Keratinocyte (primary cell): Measurements from ENCODE around the gene ACACA.

Experiments used
- CTCF ChIP-seq, 3 experiments: IDR thresholded peaks in 1 of 3; conservative IDR thresholded peaks in 1 of 3; optimal IDR thresholded peaks in 1 of 3; 2 replicates in 2 of 3; 3 replicates in 1 of 3; pipeline versions ENCODE3 to v1.5.1; 2011; ENCODE audit warnings: low read length in 3 of 3, mild to moderate bottlenecking in 3 of 3, moderate library complexity in 2 of 3, control low read depth in 1 of 3, inconsistent platforms in 1 of 3; ENCODE audit not compliant: insufficient read depth in 2 of 3; ENCODE audit errors: extremely low read depth in 1 of 3
- EZH2 ChIP-seq: IDR thresholded peaks from one replicate; pipeline ENCODE4 v1.6.1; 2012; ENCODE audit warnings: inconsistent platforms, mild to moderate bottlenecking, low read length, moderate library complexity

DNA sequence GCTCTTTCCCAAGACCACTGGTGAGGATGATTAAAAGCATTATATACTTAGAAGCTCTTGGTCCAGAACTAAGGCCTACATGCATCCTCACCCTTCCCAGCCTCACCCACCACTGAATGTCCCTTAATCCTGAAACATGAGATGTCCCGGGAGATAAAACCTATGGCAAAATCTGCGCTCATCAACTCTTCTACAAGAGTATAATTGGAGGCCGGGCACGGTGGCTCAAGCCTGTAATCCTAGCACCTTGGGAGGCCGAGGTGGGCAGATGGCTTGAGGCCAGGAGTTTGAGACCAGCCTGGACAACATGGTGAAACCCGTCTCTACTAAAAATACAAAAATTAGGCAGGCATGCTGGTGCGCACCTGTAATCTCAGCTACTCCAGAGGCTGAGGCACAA is 13.3 kb downstream of the ACACA start:
- TF ChIP-seq CTCF (optimal IDR thresholded peaks at IDR 0.05 in 1 of 3, IDR thresholded peaks at IDR 0.05 in 1 of 3, conservative IDR thresholded peaks at IDR 0.05 in 1 of 3; ENCODE audit: extremely low read depth in 1 of 3, insufficient read depth in 2 of 3, low read length in 3 of 3) (no peak), EZH2 (no peak)
